GM18861 (cell line): Measurements from ENCODE around the gene FFAR2.
"Not testable (repeated sequence)": the region's sequence is repeated elsewhere in the genome, so short reads cannot be mapped to it uniquely, and the experiment has no call there.

Experiments used
- ATAC-seq: cut with Tn5 transposase; IDR thresholded peaks from one replicate; pipeline ENCODE4 v1.9.1; 2021; ENCODE audit not compliant: unreplicated experiment

Gene FFAR2

DNA sequence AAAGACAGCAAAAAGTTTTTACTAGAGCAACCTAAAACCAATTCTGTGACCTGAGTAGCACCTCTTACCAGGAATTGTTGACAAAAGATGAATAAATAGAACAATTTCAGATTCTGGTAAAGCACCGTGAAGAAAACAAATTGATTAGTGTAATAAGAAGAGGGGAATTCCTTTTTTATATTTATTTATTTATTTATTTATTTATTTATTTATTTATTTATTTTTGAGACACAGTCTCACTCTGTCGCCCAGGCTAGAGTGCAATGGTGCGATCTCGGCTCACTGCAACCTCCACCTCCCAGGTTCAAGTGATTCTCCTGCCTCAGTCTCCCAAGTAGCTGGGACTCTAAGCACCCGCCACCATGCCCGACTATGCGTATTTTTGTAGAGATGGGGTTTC is 24.7 kb upstream of the FFAR2 start:
- not testable (repeated sequence) for ATAC-seq

DNA sequence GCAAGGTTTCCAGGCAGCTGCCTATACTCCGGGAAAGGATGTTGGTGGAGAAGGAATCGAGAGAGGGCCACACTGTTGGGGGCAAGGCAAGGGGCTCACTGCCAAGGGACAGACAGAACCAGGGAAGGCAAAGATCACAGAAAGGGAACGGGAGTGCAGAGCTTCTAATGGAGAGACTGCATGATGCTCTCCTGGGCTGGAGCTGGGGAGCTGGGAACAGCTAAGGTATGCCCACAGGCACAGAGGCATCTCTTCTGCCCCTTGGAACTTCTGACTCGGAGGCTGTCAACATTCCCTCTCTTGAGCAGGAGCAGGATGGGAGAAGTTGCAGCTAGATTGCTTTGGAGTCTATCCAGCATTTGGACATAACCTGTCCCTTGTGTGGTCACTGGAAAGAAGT is 22.4 kb upstream of the FFAR2 start:
- ATAC-seq, result no peak

DNA sequence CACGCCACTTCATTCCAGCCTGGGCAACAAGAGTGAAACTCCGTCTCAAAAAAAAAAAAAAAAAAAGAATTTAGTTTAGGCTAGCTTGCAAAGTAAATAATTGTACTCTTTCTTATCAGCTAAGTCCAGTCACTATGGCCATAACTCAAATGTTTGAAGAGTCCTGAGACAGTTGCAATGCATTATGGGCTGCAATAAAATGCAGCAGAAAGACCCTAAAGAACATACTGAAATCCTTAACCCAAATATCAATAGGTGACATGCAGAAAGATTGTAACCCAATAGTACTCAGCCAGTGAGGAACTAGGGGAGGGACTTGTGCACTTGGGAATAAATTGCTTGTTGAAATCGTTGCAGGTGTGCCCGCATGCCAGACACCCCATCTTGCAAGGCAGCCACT is 20.9 kb upstream of the FFAR2 start:
- ATAC-seq, result no peak

DNA sequence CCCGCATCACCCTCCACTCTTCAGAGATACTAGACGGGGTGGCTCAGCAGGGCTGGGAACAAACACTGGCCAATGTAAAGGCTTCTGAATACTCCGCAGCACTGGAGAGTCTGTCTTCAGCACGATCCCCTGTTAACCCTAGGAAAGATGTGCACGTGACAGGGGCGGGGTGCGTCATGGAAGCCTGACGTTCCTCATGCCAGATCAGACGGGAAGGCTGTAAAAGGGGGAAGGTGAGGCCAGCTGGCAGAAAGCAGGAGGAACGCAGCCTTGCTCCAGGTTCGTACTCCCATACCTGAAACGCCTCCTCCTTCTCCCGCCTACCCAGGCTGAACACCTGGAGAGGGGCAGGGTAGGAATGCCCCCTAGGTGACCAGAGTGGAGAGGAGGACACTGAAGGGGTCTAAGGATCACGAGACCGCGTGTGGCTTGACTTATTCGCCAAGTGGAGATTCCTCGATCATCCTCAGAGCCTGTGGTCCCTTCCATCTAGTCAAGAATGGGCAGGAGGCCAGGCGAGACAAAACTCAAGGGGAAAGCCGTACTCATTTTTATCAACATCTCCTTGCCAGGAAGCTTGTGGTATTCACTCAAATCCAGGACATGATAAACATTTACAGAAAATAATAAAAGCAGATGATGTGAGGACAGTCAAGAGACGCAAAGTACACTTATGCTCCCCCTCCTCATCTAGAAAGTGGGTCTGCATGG is 18.2 kb upstream of the FFAR2 start:
- ATAC-seq, result no peak

DNA sequence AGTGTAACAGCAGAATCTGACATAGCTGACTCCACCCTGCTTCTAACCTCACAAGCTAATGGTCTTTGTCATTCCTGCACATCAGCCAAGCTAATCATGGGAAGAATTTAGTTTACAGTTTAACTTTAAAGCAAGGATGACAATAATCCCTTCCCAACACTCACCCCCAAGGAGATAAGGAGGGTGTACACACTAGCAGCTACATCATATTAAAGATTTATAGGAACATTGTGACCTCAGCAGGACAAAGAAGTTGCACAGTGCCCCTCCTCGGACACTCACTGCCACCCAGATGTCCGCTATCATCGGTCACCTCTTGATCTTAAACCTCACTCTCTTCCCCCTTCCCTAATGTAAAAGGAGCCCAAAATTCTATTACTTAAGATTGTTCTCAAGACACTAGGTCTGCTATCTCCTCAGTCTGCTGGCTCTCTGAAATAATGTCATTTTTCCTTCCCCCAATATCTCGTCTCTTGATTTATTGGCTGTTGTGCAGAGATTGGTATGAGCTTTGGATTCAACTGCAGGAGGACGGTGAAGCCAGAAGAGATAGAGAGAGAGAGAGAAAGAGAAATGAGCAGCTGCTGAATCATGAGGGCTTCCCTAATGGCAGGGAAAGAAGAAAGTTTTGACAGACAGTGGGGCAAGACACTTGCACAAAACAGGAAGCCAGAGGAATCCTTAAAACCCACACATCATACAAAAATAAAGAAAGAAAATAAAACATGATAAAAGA is 17.5 kb upstream of the FFAR2 start:
- no peak for ATAC-seq

DNA sequence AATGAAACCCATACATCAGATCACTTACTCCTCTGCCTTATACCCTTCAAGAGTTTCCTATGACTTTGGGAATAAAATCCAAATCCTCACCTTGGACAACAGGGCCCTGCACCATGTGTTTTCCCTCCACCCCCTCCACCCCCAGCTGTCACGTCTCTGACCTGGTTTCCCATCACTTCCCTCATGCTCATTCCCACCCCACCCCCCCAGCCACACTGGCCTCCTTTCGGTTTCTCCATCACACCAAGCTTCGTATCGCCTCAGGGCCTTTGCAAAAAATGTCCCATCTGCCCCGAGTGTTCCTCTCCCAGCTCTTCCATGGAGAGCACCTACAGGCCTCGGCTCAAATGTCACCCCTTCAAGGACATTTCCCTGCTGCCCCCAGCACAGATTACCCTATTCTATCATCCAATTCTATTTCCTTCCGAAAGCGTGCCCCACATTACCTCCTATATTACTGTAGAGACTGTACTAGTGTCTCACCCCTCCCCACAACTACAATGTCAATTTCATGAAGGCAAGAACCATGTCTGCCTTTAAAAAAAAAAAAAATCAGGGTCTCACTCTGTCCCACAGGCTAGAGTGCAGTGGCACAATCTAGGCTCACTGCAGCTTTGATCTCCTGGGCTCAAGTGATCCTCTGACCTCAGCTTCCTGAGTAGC is 16.8 kb upstream of the FFAR2 start:
- ATAC-seq, result no peak

DNA sequence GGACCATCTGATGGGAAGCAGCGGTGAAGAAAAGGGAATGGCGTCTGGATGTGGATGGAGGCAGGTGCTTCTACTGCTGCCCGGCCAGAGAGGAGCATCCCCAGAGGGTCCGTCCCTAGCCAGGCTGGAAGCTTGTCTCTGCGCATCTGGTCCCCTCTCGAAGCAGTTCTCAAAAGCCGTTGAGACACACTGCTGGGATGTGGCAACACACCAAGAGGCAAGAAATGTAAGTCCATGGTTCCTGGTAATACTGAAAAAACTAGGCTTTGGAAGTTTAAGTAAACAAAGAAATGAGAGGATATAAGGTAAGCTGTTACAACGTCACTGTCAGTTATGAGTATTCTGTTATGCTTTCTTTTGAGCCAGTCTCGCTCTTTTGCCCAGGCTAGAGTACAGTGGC is 15.1 kb upstream of the FFAR2 start:
- ATAC-seq, result no peak

DNA sequence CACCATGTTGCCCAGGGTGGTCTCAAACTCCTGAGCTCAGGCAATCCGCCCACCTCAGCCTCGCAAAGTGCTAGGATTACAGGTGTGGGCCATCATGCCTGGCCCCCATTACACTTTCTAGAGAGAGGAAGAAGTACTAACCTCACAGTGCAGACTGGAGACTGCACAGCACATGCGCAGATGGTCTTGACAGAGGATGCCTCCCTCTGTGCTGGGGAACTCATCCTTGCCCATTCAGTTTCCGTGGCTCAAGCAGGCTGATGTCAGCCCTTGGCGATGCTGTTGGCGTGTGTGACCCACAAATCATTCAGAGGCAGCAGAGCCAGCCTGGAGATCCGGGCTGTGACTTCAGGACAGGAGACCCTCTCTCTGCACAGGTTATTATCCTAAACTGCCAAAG is 14.6 kb upstream of the FFAR2 start:
- ATAC-seq, result no peak

DNA sequence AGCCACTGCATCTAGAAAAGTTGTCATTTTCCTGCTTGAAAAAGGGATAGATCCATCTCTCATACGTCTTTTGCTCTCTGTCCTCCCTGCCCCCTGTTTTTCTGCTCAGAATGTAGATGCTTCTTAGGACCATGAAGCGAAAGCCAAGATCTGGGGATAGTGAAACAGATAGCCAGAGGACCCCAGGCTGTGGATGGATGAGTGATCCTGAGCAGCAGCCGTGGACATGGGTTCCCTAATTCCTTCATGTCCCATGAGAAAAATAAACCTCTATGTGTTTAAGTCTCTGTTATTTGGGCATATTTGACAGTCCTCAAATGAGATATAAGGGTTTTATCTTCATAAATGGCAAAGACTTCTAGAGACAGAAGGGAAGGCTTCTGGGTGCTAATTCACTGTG is 12.2 kb upstream of the FFAR2 start:
- no peak for ATAC-seq

DNA sequence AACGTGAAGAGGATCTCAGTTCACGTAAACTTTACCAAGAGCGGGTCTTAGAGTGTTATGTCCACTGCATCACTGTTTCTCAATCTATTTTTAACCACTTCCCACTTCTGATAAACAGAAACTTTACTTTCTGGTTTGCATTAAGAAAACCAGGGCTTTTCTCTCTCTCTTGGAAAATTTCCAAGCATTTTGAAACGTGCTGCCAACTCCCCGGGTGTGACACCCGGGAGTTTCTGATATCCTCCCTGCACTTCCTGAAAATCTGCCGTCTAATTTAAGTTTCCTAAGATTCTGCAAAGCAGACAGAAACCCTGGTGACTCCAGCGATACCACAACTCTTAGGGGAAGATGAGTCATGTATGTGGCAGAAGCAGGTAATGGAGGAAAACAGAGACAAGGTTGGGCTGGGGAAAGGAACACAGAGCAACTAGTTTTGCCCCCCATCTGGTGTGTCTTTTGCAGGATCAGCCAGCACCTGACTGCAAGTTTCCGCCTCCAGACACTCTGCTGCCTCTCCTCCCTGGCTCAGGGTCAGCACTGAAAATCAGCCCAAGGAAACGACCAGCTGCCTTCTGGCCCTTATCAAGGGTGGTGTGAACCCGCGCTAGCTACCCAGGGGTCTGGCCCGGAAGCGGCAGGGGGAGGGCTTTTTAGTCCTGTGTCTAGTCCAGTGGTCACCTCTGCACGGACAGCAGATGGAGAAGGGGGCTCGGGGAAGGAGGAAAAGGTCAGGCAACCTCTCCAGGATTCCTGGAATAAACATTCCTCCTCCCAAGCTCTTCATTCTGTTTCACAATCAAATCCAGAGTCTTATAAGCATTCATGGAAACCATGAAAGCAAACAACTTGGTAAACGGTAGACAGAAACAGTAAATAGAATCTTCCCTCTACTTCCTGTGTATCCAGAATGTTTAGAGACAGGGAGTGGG is 11.3 kb upstream of the FFAR2 start:
- ATAC-seq, result no peak

DNA sequence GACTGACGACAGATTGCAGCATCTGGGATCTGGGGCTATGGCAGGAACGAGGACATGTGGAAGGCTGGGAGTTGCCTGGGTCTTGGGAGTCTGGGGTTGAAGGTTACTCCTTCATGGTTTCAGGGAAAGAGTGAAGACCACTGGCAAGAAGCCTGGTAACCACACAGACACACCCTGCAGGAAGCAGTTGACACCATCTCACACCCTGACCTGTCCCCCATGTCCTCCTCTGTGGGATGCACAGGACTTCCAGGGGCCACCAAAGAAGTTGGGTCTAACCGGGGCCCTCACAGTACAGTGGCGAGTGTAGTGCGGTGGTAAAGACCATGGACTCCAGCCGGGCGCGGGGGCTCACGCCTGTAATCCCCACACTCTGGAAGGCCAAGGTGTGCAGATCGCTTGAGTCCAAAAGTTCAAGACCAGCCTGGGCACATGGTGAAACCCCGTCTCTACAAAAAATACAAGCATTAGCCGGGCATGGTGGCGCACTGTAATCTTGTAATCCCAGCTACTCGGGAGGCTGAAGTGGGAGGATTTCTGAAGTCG is 10.6 kb upstream of the FFAR2 start:
- ATAC-seq, result no peak

DNA sequence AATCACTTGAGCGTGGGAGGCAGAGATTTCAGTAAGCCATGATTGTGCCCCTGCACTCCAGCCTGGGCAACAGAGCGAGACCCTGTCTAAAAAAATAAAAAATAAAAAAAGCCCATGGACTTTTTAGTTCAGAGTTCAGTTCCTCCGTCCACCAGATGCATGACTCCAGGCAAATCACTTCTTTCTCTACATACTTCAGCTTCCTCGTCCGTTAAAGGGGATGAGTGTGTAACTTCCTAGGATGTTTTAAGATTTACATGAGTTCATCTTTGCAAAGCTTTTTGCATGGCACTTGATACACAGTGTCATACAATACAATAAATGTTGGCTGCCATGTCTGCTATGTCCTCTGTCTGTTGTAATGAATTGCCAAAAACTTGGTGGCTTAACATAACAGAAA is 10.0 kb upstream of the FFAR2 start:
- ATAC-seq, result no peak

DNA sequence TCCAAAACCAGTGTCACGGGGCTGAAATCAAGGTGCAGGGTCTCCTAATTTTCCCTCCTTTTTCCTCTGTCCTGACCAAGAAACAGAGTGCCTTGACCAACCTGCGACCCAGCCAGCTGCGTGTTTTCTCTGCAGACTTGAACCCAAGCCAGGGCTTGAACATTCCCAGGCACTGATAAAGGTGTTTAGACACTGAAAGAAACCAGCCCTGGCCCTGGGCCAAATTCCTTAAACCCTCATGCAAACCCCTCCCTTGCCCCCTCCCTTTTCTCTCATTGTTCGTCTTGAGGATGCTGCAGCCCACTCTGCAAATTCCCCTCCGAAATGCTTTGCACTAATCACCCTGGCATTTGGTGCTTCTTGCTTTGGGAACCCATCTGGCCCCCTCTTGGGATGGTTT is 9.5 kb upstream of the FFAR2 start:
- ATAC-seq, result no peak

DNA sequence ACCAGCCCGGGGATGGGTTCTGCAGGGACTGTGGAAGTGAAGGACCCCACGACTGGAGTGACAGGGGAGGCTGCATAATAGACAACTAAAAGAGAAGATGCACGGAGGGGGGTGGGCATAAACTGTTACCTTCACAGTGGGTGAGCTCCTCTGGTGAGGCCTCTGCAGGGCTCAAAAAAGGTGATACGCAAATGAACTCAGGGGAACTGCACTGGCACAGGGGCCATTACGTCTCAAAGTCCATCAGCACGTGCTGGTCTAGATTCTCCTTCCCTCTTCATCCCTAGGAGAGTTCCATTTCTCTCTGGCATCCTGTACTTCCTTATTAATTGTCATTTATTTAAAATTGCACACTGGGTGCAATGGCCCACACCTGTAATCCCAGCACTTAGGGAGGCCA is 8.1 kb upstream of the FFAR2 start:
- ATAC-seq, result no peak

DNA sequence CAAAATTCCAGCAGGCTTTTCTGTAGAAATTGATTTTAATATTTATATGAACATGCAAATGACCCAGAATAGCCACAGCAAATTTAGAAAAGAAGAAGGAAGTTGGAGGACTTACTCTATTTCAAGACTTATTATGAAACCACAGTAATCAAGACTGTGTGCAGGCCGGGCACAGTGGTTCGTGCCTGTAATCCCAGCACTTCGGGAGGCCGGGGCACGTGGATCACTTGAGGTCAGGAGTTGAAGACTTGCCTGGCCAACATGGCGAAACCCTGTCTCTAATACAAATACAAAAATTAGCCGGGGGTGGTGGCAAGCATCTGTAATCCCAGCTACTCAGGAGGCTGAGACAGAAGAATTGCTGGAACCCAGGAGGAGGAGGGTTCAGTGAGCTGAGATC is 6.0 kb upstream of the FFAR2 start:
- no peak for ATAC-seq

DNA sequence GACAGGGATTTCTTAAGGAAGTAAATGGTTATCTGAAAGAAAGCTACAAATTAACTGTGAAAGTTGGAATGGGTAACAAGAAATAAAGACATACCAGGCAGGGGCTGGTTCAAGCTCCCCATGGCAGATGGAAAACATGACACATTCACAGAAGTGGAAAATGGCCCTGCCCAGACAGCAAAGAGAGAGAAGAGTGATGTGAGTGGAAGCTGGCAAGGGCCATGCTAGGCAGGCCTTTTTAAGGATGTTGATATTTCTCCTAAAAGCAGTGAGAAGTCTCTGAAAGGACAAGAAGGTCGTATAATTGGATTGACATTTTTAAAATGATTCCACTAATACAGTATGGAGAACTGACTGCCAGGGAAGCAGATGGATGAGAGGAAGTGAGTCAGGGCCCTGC is 3.3 kb upstream of the FFAR2 start:
- ATAC-seq, result no peak

DNA sequence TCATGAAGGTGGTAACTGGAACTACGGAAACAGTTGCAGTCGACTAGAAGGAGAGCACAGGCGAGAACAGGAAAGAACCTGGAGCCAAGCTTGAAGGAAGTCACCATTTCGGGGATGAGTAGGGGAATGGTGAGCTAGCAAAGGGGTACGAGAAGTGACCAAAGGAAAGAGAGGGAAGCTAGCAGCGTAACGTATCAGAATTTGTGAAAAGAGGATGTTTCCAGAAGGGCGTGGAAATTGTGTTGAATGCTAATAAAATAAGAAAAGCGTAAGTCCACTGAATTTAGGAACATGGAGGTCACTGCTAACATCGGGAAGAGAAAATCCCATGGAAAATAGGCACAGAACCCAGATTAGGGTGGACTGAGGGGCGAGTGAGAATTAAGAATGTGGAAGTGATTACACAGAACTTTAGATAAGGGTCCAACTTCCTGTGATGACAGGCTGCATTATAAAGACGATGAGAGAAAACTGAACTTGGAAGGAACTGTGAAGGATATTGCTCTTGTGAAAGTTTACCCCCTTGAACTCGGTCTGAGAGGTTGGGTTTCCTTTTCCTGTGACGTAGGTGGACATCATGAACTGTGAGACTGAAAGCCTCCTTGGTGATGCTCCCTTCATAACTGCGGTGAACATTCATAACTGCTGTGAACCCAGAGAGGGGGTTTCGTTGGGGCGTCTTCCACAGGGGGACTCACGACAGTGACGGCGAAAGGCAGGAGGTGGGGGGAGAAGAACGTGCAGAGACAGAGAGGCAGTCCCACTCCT is 2.0 kb upstream of the FFAR2 start:
- ATAC-seq, result no peak

DNA sequence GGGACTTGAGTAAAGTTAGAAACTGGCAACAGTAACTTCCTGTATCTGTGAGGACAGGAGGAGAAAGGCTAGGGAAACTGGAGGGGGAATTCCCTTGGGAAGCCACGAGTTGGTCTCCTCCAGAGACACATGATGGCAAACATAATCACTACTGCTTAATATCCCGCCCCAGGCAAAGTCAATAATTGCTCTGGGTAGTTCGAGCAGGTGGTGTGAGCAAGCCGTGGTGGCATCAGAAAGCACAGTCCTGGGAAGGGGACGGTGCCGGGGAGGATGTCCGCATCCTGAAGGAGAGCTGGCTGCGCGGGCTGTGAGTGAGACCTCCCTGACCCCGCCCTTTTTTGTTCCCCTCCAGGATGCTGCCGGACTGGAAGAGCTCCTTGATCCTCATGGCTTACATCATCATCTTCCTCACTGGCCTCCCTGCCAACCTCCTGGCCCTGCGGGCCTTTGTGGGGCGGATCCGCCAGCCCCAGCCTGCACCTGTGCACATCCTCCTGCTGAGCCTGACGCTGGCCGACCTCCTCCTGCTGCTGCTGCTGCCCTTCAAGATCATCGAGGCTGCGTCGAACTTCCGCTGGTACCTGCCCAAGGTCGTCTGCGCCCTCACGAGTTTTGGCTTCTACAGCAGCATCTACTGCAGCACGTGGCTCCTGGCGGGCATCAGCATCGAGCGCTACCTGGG is 1.4 kb downstream of the FFAR2 start:
- ATAC-seq, result no peak

DNA sequence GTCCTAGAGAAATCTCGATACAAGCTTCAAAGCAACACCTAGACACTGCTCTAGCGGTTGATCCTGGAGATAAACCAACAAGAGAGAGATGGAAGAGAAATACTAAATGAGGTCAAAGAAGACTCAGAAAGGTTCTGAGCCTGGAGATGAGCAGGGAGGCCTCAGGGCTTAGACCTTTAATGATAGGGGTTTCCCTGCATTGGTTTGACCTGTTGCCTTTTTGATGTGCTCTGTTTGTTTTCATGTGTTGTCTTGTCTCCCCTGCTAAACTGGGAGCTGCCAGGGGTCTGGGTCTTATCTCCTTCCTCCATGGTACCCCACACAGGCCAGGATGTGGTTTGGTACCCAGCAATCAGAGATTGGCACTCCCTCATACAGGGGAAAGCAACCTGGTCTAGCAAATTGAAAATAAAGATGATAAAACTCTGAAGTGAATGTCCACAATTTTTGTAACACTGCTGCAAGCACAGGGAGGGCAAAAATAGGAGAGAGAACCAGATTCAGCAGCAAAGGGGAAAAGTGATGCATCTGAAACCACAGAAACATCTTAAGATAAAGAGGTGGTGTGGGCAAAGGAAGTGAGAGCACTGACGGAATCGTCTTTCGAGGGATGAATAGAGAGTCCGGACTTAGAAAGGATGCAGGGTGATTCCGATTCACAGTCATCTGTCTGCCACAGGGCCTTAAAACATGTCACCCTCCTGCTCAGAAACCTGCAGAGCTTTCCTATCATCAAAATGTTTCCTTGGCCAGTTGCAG is 3.5 kb downstream of the FFAR2 start:
- ATAC-seq, result no peak
